Suprapubic skin (tissue), 3 donors: ENCODE measurements around the gene MCCC2.

Experiments used
- CTCF ChIP-seq, 2 donors: fragments of 200-600 bp in 1 of 2; fragments of 450-650 bp in 1 of 2; sonication (generic) in 1 of 2; IDR thresholded peaks; one replicate each; pipeline ENCODE4 v1.5.1; 2016 to 2019; ENCODE audit warnings: antibody characterized with exemption in 2 of 2, mild to moderate bottlenecking in 1 of 2, moderate library complexity in 1 of 2
- EP300 ChIP-seq: sonication (generic); formaldehyde crosslinking; IDR thresholded peaks from one replicate; pipeline ENCODE4 v1.6.1; 2017; ENCODE audit warnings: antibody characterized with exemption

- no peak for TF ChIP-seq CTCF (IDR thresholded peaks at IDR 0.05)
- no peak for TF ChIP-seq EP300
Observed at GRCh38 chr5:71699751-71700150, 112.6 kb downstream of the MCCC2 start.
